GM23248 (cell line): ENCODE data around the gene ACSF3.

ENCODE experiments used
- EZH2 ChIP-seq: fragments of 200-600 bp; sonication (generic); IDR thresholded peaks from 2 replicates; pipeline ENCODE4 v1.6.1; 2018; ENCODE audit warnings: antibody characterized with exemption, mild to moderate bottlenecking; ENCODE audit not compliant: insufficient read depth, poor library complexity, severe bottlenecking
- EZH2phosphoT487 ChIP-seq: fragments of 200-600 bp; sonication (generic); IDR thresholded peaks from 2 replicates; pipeline ENCODE4 v1.6.1; 2018; ENCODE audit warnings: antibody characterized with exemption, moderate library complexity, mild to moderate bottlenecking, low read depth; ENCODE audit not compliant: insufficient read depth

DNA sequence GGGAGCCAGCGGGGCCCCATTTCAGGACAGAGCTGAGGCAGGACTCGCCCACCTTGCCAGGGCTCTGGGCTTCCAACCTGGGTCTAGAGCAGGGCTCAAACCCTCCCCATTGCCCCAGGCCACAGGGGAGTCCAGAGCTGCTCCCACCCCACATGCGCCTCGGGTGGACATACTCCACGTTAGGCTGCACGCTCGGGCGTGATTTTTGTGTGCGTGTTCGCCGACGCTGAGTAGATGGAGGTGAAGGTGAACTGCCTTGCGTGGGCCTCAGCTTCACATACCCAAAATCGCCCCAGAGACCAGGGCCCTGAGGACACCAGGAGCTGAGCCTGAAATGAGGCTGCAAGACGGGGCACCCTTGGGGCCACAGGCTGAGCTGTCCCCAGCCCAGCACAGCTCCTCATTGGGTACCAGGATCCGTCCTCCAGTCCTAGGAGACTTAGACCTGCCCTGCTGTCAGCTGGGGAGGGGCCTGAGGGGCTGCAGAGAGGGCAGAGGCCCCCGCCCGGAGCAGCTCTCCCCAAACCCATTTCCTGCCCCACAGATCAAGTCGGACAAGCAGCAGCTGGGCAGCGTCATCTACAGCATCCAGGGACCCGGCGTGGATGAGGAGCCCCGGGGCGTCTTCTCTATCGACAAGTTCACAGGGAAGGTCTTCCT, 86.1 kb downstream of the ACSF3 start:
- TF ChIP-seq EZH2phosphoT487 (no peak), EZH2 (no peak)
